Esophagus muscularis mucosa (tissue), 4 donors: ENCODE data around the gene CCNT1.

Experiments
- CTCF ChIP-seq, 3 experiments: fragments of 200-600 bp in 2 of 3; fragments of 450-650 bp in 1 of 3; sonication (generic) in 2 of 3; IDR thresholded peaks; one replicate each; pipeline ENCODE4 v1.5.1; 2017 to 2019; ENCODE audit warnings: antibody characterized with exemption in 3 of 3, mild to moderate bottlenecking in 2 of 3, moderate library complexity in 1 of 3
- EP300 ChIP-seq: sonication (generic); formaldehyde crosslinking; IDR thresholded peaks from one replicate; pipeline ENCODE4 v1.6.1; 2017; ENCODE audit warnings: antibody characterized with exemption
- POLR2A ChIP-seq: fragments of 450-650 bp; IDR thresholded peaks from one replicate; pipeline ENCODE4 v1.6.1; 2017; ENCODE audit warnings: antibody characterized with exemption, moderate library complexity, mild to moderate bottlenecking, low read depth
- POLR2AphosphoS5 ChIP-seq, 2 donors: sonication (generic); formaldehyde crosslinking; IDR thresholded peaks; one replicate each; pipeline ENCODE4 v1.6.1; 2017; ENCODE audit warnings: antibody characterized with exemption in 2 of 2

GRCh38 chr12:48668996-48669395 is 47.5 kb downstream of the CCNT1 start:
- TF ChIP-seq POLR2A (no peak), CTCF (IDR thresholded peaks at IDR 0.05) (no peak), POLR2AphosphoS5 (IDR thresholded peaks at IDR 0.05) (no peak), EP300 (no peak)
